SU-DHL-6 (cell line): ENCODE data around the gene TNFRSF19.

Experiments
- H2AFZ ChIP-seq: fragments of 200-600 bp; sonication (generic); 2 replicates; pipeline ENCODE4 v1.6.1; 2014; ENCODE audit warnings: low read depth, mild to moderate bottlenecking, moderate library complexity, mixed read lengths, antibody characterized with exemption, low read length; ENCODE audit not compliant: severe bottlenecking
- H3F3A ChIP-seq: fragments of 200-600 bp; shearing (Covaris generic); 2 replicates; pipeline ENCODE4 v1.6.0; 2016; ENCODE audit warnings: antibody characterized with exemption, mild to moderate bottlenecking; ENCODE audit not compliant: insufficient read depth
- H3K27ac ChIP-seq: fragments of 200-600 bp; sonication (generic); 2 replicates; pipeline ENCODE4 v1.5.1; 2016; ENCODE audit warnings: low read depth, mild to moderate bottlenecking, low read length, moderate library complexity, mixed read lengths
- H3K27me3 ChIP-seq: fragments of 200-600 bp; sonication (generic), shearing (Covaris generic); 2 replicates; pipeline ENCODE4 v1.6.0; 2014; ENCODE audit warnings: mild to moderate bottlenecking, low read length
- H3K36me3 ChIP-seq: fragments of 200-600 bp; sonication (generic); 2 replicates; pipeline ENCODE4 v1.6.1; 2014; ENCODE audit warnings: mild to moderate bottlenecking, low read length, mixed read lengths
- H3K4me2 ChIP-seq: fragments of 300-600, 200-600 bp; shearing (Covaris generic), sonication (generic); 2 replicates; pipeline ENCODE4 v1.6.0; 2014; ENCODE audit warnings: low read length, low read depth, mild to moderate bottlenecking; ENCODE audit not compliant: poor library complexity, severe bottlenecking
- H3K4me3 ChIP-seq: fragments of 200-600 bp; sonication (generic); 2 replicates; pipeline ENCODE4 v1.5.1; 2014; ENCODE audit warnings: antibody characterized with exemption, low read length, mild to moderate bottlenecking, mixed read lengths; ENCODE audit not compliant: insufficient read depth, poor library complexity, severe bottlenecking
- H3K79me2 ChIP-seq: fragments of 200-600 bp; sonication (generic); 2 replicates; pipeline ENCODE4 v1.6.1; 2014; ENCODE audit warnings: mild to moderate bottlenecking, low read length, moderate library complexity; ENCODE audit not compliant: insufficient read depth
- H3K9ac ChIP-seq: fragments of 200-600 bp; sonication (generic); 2 replicates; pipeline ENCODE4 v1.7.0; 2014; ENCODE audit warnings: mild to moderate bottlenecking, low read length
- H3K9me2 ChIP-seq: fragments of 200-600 bp; sonication (generic); replicated peaks from 2 replicates; pipeline ENCODE4 v1.6.1; 2014; ENCODE audit warnings: low read length; ENCODE audit not compliant: insufficient read depth
- H3K9me3 ChIP-seq: fragments of 200-600 bp; sonication (generic); 2 replicates; pipeline ENCODE4 v1.6.1; 2014; ENCODE audit warnings: low read length, mixed read lengths; ENCODE audit not compliant: insufficient read depth
- H4K20me1 ChIP-seq: fragments of 200-600 bp; sonication (generic); 2 replicates; pipeline ENCODE4 v1.6.1; 2014; ENCODE audit warnings: low read depth, mild to moderate bottlenecking, antibody characterized with exemption, low read length, moderate library complexity, mixed read lengths
- EZH2phosphoT487 ChIP-seq: fragments of 200-600 bp; sonication (generic), shearing (Covaris generic); conservative IDR thresholded peaks from 2 replicates; pipeline ENCODE4 v1.6.1; 2018; ENCODE audit warnings: mild to moderate bottlenecking, antibody characterized with exemption, low read length, moderate library complexity, mixed read lengths
- TF ChIP-seq, protein P1 (sequence below): fragments of 200-600 bp; sonication (generic); IDR thresholded peaks from one replicate; pipeline ENCODE4 v1.5.1; 2017; ENCODE audit warnings: antibody characterized with exemption, mild to moderate bottlenecking, low read length, moderate library complexity; ENCODE audit not compliant: insufficient read depth, poor library complexity, severe bottlenecking

The TNFRSF19 gene

DNA sequence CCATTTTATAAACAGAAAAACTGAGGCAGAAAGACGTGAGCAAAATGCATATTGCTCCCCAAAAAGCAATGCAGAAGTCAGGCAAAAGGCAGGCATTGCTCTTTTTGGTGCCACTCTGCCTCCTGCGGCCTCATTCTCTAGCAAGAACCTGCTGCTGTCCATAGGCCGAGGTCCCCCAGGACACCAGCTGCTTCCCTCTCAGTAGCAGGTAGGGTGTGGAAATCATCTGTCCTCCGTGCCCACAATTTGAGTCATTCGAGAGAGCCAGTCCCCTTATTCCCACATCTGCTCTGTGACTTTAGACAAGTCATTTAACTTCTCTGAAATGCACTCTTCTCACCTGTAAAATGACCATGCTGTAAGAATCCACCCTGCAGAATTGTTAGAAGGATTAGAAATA is 50.0 kb downstream of the TNFRSF19 start:
- Histone ChIP-seq H3K27me3 (no peaks in the 10 kb centered on the region), H3K36me3 (no peaks in the 10 kb centered on the region), H3K4me3 (no peak overlapping the region), H3K79me2 (no peaks in the 10 kb centered on the region), H3F3A (no peaks in the 10 kb centered on the region), H4K20me1 (no peaks in the 10 kb centered on the region), H3K9me2 (no peaks in the 10 kb centered on the region), H3K4me2 (no peak overlapping the region), H3K9me3 (no peaks in the 10 kb centered on the region), H3K27ac (no peak overlapping the region), H2AFZ (no peak overlapping the region), H3K9ac (no peak overlapping the region)
- TF ChIP-seq, protein P1, sequence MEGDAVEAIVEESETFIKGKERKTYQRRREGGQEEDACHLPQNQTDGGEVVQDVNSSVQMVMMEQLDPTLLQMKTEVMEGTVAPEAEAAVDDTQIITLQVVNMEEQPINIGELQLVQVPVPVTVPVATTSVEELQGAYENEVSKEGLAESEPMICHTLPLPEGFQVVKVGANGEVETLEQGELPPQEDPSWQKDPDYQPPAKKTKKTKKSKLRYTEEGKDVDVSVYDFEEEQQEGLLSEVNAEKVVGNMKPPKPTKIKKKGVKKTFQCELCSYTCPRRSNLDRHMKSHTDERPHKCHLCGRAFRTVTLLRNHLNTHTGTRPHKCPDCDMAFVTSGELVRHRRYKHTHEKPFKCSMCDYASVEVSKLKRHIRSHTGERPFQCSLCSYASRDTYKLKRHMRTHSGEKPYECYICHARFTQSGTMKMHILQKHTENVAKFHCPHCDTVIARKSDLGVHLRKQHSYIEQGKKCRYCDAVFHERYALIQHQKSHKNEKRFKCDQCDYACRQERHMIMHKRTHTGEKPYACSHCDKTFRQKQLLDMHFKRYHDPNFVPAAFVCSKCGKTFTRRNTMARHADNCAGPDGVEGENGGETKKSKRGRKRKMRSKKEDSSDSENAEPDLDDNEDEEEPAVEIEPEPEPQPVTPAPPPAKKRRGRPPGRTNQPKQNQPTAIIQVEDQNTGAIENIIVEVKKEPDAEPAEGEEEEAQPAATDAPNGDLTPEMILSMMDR: no peak

DNA sequence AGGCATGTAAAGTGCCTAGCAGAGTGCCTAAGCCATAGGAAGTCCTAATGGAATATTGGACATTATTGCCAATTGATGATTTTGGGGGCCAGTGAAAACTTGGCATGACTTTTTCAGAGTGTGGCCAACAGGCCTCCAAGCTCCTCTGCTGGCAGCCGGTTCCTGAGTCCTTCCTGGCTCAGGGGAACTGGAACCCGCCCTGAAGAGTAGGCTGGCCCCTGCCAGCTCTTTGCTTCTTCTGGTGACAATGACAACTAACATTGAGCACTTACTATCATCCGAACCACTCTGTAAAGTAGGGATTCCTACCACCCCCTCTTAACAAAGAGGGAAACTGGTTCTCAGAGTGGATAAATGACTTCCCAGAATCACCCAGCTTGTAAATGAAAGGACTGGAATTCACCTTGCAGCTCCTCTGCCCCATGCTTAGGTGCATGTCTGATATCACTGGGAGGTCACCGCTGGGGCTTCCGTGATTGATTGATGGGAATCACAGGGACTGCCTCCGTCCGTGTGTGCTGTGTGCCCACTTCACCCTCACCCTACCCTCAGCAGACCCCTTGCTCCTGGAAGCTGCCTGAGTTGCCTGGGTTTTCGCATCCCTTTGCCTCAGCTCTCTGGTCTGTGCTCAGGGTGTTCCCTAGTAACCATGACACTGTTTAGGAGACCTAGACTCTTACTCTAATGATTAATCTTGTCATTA is 50.6 kb downstream of the TNFRSF19 start:
- Histone ChIP-seq H3K4me2 (no peak overlapping the region), H3K27ac (no peak overlapping the region), H3K79me2 (no peaks in the 10 kb centered on the region), H2AFZ (no peak overlapping the region), H3K36me3 (no peaks in the 10 kb centered on the region), H3K9me3 (no peaks in the 10 kb centered on the region), H3K9me2 (no peaks in the 10 kb centered on the region), H3K27me3 (no peaks in the 10 kb centered on the region), H3K9ac (no peak overlapping the region), H4K20me1 (no peaks in the 10 kb centered on the region), H3K4me3 (no peak overlapping the region), H3F3A (no peaks in the 10 kb centered on the region)
- TF ChIP-seq, protein P1: no peak
- no peak for TF ChIP-seq EZH2phosphoT487

DNA sequence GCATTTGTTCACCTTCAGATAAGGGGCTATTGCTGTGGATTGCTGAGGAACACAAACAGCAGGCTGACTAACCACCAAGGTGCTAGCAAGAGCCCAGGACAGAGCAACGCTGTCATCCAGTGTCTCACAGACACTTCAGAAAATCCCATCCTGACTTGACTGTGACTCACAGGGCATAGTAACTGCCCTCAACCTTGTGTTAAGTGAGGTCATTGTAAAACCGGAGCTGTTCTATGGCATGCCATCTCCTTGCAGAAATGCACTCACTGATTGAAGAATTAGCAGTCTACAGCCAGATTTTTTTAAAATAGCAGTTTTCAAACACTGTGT is 51.1 kb downstream of the TNFRSF19 start:
- H3K4me3 ChIP-seq: no peak overlapping the region
- no peaks in the 10 kb centered on the region for H3K36me3 ChIP-seq
- no peaks in the 10 kb centered on the region for H3K9me2 ChIP-seq
- TF ChIP-seq EZH2phosphoT487: no peak
- TF ChIP-seq, protein P1: no peak
- H3F3A ChIP-seq: no peaks in the 10 kb centered on the region
- H3K27me3 ChIP-seq: no peaks in the 10 kb centered on the region
- H3K79me2 ChIP-seq: no peaks in the 10 kb centered on the region
- no peak overlapping the region for H3K4me2 ChIP-seq
- H3K27ac ChIP-seq: no peak overlapping the region
- no peaks in the 10 kb centered on the region for H3K9me3 ChIP-seq
- H3K9ac ChIP-seq: no peak overlapping the region
- no peak overlapping the region for H2AFZ ChIP-seq
- H4K20me1 ChIP-seq: no peaks in the 10 kb centered on the region
